ENCODE measurements around the gene RNF157.
A peak's percentile ranks its signal among the peaks of the same experiment; 100 is the strongest.

The RNF157 gene

GRCh38 chr17:76154936-76155845 lies 85.1 kb downstream of the RNF157 start:
- no peak for DNase-seq

- no peak for DNase-seq
These were observed 86.0 kb downstream of the RNF157 start for GRCh38 chr17:76154292-76154691.

DNA sequence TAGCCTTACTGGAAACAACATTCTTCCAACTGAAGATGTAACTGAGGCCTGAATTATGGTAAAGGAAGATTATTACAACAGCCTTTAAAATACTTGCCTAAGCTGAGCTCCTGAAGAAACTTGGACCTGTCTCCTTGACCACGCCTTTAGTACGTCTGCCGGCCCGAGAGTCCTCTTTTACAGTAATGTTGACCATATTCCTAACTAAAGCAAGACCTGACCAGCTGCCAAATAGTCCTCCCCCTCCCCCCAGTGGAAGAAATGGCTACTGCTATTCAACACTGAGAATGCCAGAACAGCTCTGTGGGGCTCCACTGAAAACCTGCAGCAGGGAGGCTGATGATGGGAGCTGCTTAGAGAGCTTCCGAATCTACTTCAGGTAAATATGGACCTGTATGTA lies 86.7 kb downstream of the RNF157 start:
- no peak for DNase-seq

DNA sequence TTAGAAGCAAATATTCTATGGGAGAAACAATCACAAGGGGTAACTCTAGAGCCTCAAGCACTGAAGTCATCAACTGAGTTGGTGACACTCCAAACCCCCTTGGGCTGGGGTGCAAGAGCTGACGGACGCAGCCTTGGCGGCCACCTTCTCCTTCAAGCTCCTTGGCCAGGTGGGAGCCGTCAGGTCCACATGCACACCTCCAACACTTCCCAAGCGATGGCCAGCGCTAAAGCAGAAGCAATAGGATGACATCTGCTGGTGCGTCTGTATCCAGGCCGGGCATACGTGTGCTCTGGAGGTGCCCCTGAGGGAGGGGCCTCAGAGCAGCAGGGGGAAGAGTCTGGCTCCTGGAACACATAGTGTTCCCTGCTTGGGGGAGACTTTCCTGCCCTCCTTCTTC lies 87.1 kb downstream of the RNF157 start:
- DNase-seq, result no peak

- no peak for DNase-seq
These were observed 87.7 kb downstream of the RNF157 start for GRCh38 chr17:76152591-76152990.

DNA sequence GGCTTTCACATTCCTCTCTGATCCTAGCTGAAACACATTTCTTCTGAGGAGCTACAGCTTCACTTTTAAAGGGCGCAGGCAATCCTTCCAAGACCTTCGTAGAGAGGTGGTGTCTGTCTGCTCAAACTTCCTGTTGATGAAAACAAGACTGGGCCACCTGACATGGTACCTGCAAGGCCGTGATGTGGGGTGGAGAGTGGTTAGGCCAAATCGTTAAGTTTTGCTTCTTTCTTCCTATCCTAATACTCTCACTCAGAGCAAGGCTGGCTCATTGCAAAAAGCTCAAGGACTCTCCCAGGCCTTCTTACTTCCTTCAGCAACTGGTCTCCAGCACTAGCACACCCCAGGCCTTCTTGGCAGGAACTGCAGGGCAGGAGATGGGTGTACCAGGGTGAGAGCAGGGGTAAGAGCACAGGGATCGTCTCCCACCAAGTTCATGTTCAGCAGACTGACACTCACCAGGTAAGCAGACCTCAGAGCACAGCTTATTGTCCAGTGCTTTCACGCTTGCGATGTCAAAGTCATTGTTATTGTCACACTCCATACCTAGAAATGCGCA lies 88.3 kb downstream of the RNF157 start:
- peak; percentile 45 for DNase-seq

DNA sequence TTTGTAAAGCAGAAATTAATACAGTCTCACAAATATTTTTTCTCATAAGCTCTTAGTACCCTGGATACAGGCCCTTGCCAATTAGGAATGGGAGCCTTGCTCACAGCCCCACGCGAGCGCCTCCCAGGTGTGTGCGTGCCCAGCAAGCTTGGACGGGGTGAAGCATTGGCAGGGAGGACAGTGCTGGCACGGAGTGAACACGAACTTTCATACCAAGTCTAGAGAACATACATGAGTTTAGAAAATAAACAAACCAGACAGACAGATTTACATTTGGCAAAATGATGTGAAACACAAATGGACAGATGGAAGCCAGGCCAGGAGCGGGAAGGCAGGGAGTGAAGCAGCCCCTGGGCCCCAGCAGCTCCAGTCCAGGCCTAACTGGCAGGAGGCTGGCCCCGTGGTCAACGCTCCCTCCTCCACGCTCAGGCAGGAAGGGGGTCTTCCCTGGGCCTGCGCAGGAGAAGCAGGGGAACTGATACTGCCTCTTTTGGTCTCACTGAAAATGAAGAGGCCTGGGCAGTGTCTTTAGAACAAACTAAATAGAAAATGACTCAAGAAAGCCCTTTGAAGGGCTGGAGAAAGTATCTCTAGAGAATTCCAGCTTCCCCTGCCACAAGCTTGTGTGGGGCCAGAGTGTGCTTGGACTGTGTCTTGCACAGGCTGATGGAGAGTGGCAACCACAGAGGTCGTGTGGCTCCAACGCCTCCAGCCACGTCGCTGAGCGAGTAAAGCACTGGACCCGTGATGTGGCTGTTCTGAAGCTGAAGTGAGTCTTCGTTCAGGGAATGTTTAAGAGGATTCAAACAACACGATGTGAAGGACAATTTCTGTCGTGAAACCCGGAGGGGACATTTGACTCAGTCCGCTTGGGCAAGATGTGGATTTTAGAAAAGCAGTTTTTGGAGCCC lies 89.3 kb downstream of the RNF157 start:
- no peak for DNase-seq

- DNase-seq, result no peak
These were observed 91.1 kb downstream of the RNF157 start for GRCh38 chr17:76149214-76149613.

DNA sequence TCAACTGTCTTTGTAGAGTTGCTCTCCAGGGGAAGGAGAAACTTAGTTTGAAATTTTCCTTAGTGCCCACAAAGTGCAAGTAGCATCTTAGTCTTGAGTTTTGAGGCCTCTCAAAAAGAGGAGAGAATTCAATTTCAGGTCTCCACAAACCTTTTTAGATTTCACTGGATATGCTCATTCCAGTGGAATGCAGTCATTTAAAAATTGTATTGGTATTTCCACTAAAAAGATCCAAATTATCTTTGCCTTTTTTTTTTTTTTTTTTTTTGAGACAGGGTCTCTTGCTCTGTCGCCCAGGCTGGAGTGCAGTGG lies 92.3 kb downstream of the RNF157 start:
- no peak for DNase-seq

DNA sequence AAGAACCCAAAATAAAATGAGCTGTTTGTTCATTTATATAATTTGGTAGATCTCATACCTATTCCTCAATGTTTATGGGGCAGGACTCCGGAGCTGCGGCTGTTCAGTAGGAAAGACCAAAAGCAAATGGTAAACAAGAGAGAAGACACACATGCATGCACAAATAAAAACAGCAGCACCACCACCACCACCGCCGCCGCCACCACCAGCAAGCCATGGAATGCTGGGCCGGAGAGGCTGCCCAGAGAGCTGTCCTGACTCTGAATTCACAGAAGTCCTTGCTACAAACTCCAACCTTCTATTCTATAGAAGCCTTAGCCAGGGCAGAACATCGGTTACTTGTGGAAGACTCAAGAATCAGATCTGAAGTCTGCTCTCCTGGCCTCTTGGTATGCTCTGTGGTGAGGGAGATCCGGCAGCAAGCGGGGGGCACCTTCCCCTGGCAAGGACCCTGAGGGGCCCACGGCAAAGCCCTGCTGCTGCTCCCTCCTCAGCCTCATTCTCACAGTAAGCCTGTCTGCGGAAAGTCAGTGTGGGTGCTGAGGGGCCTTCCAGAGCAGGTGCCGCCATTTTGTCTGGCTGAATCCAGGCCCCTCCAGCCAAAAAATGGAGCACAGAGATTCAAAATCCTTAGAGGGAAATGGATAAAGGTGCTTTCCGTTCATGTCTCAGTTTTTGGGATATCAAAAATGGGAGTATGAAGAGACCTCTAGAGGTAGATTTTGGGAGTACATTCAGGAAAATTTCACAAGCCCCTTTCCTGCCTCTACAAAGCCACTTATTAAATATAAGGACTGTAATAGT lies 92.9 kb downstream of the RNF157 start:
- DNase-seq, result no peak

- no peak for DNase-seq
These were observed 94.0 kb downstream of the RNF157 start for GRCh38 chr17:76146053-76146851.

DNA sequence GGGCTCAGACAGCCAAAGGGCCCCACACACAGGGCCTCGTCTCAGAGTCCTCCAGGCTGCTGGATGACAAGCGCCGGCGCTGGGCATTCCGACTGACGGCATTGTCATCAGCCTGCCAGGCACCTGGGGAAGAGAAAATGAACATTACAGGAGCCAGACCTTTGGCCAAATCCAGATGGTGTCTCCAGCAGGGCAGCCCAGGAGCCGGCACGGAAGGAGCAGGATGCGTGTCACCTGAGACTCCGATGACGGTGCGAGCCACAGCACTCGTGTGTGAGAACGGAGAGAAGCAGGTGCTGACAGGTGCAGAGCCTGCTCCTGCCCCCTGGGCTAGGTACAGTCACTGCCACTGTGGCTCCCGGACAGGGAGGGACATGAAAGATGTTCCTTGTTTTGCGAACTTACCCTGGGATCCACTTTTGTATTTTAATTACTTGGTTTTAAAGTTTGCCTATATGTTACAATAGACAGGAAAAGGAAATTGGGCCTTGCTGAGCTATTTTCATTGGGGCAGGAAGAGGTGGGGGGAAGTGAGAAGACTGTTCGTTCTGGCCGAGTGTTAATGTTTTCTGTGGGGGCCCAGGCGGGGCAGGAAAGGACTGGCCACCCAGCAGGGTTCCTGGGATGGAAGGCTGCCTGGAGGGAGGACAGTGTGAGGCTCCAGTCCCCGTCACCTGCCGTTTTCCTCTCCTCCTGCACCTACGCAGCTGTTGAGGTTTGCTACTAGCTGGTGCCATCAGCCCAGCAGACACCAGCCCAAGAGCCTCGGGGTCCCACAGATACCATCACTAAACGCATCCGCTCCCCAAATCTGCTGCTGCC lies 94.9 kb downstream of the RNF157 start:
- DNase-seq, result peak; percentile 62

GRCh38 chr17:76142585-76143041 lies 97.7 kb downstream of the RNF157 start:
- DNase-seq, result no peak

DNA sequence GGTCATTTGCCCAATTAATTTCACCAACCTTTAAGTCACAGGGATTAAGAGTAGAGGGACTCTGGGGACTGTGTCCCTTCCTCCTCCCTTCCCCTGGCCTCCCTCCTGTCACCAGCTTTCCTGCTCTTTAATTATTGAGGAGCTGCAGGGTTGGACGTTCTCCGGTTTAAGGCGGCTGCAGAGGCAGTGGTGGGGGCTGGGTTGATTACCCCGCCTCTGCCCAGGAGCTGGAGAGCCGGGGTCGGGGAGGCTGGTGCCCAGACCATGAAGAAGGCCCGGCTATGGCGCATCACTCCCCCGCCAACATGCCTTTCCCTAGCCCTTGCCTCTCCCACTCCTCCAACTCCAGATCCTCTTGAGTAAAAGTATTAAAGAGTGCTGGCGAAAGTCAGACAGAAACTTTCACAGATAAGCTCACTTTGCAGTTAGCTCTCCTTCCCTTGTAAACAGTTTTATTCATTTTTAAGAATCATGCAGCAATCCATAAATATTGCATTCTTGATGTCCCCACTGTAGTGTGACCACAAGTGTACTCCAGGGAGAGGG lies 98.2 kb downstream of the RNF157 start:
- no peak for DNase-seq

GRCh38 chr17:76141212-76142038 lies 98.9 kb downstream of the RNF157 start, which contains the start of gene FOXJ1:
FOXJ1 (minus strand) TSS chr17:76141245; CDS start chr17:76140395, 850 bp downstream.
- peak; percentile 96 for DNase-seq

GRCh38 chr17:76140661-76141211 lies 99.6 kb downstream of the RNF157 start:
- no peak for DNase-seq

GRCh38 chr17:76139801-76140660 lies 100.3 kb downstream of the RNF157 start:
- peak; percentile 50 for DNase-seq

All from CD4-positive, alpha-beta T cell treated with Interleukin-12 subunit alpha and Interleukin-12 subunit beta, for 1 hour (primary cell).